Loucy (cell line): ENCODE data around the gene CCDC177.

ENCODE experiments used
- H2AFZ ChIP-seq: fragments of 200-600 bp; sonication (generic); 2 replicates; pipeline ENCODE4 v1.6.0; 2016; ENCODE audit warnings: antibody characterized with exemption, mild to moderate bottlenecking, low read length, moderate library complexity
- H3F3A ChIP-seq: fragments of 200-600 bp; 2 replicates; pipeline ENCODE4 v1.6.0; 2016; ENCODE audit warnings: antibody characterized with exemption, low read depth, mild to moderate bottlenecking
- H3K27me3 ChIP-seq: fragments of 200-600 bp; sonication (generic); 2 replicates; pipeline ENCODE4 v1.6.1; 2014; ENCODE audit warnings: low read length, mild to moderate bottlenecking; ENCODE audit not compliant: insufficient read depth, poor library complexity, severe bottlenecking
- H3K36me3 ChIP-seq: fragments of 200-600 bp; sonication (generic); 2 replicates; pipeline ENCODE4 v1.6.1; 2016; ENCODE audit warnings: low read length; ENCODE audit not compliant: insufficient read depth
- H3K4me1 ChIP-seq: fragments of 200-600 bp; sonication (generic); 2 replicates; pipeline ENCODE4 v1.5.1; 2014; ENCODE audit warnings: low read length, mild to moderate bottlenecking; ENCODE audit not compliant: insufficient read depth, poor library complexity, severe bottlenecking
- H3K4me2 ChIP-seq: fragments of 200-600 bp; sonication (generic); 2 replicates; pipeline ENCODE4 v1.6.0; 2014; ENCODE audit warnings: antibody characterized with exemption, low read length, low read depth, mild to moderate bottlenecking; ENCODE audit not compliant: poor library complexity, severe bottlenecking
- H3K4me3 ChIP-seq: fragments of 200-600 bp; sonication (generic); 2 replicates; pipeline ENCODE4 v1.5.1; 2014; ENCODE audit warnings: low read length, mild to moderate bottlenecking, mixed read lengths; ENCODE audit not compliant: poor library complexity, severe bottlenecking
- H3K79me2 ChIP-seq: fragments of 200-600 bp; sonication (generic); 2 replicates; pipeline ENCODE4 v1.6.1; 2014; ENCODE audit warnings: low read length; ENCODE audit not compliant: insufficient read depth
- H3K9ac ChIP-seq: fragments of 200-600 bp; sonication (generic); 2 replicates; pipeline ENCODE4 v1.6.0; 2014; ENCODE audit warnings: mild to moderate bottlenecking, low read depth, low read length, moderate library complexity; ENCODE audit not compliant: poor library complexity, severe bottlenecking
- H3K9me2 ChIP-seq: fragments of 200-600 bp; sonication (generic); replicated peaks from 2 replicates; pipeline ENCODE4 v1.6.1; 2016; ENCODE audit warnings: low read depth, low read length, mixed read lengths
- H3K9me3 ChIP-seq: fragments of 200-600 bp; sonication (generic); 2 replicates; pipeline ENCODE4 v1.6.1; 2014; ENCODE audit warnings: mild to moderate bottlenecking, antibody characterized with exemption, low read length, low read depth; ENCODE audit not compliant: insufficient read depth
- H4K20me1 ChIP-seq: fragments of 200-600 bp; sonication (generic); 2 replicates; pipeline ENCODE4 v1.6.0; 2014; ENCODE audit warnings: antibody characterized with exemption, low read length, mild to moderate bottlenecking; ENCODE audit not compliant: insufficient read depth, poor library complexity, severe bottlenecking
- EZH2phosphoT487 ChIP-seq: fragments of 200-600 bp; IDR thresholded peaks from 2 replicates; pipeline ENCODE4 v1.6.1; 2018; ENCODE audit warnings: antibody characterized with exemption, mild to moderate bottlenecking, moderate library complexity, borderline replicate concordance
- TF ChIP-seq, protein P1 (sequence below): fragments of 200-600 bp; sonication (generic); conservative IDR thresholded peaks from 2 replicates; pipeline ENCODE4 v1.5.1; 2014; ENCODE audit warnings: mild to moderate bottlenecking, antibody characterized with exemption, low read length

CCDC177 gene

DNA sequence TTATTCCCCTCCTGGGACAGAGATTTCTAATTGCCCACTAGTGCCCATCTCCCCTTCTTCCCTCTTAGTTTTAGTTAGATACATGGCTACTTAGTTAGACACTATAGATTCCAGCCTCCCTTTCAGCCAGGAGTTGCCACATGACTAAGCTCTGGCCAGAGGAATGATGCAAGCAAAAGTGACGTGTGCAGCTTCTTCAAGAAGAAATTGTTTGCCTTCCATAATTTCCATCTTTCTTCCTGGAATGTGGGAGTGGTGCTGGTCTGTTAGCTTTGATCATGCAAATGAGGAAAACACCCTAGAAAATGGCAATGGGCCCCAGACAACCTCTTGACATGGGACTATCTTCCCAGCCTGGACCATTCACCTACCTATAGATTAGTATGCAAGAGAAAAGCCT lies 21.4 kb downstream of the CCDC177 start:
- Histone ChIP-seq H3K9me2 (no peaks in the 10 kb centered on the region), H3K36me3 (no peaks in the 10 kb centered on the region), H3K79me2 (no peaks in the 10 kb centered on the region), H3F3A (no peaks in the 10 kb centered on the region), H4K20me1 (no peaks in the 10 kb centered on the region), H3K4me1 (no peaks in the 10 kb centered on the region), H2AFZ (no peak overlapping the region), H3K9ac (no peak overlapping the region), H3K4me2 (no peak overlapping the region), H3K27me3 (no peaks in the 10 kb centered on the region), H3K4me3 (no peak overlapping the region), H3K9me3 (no peaks in the 10 kb centered on the region)
- TF ChIP-seq, protein P1, sequence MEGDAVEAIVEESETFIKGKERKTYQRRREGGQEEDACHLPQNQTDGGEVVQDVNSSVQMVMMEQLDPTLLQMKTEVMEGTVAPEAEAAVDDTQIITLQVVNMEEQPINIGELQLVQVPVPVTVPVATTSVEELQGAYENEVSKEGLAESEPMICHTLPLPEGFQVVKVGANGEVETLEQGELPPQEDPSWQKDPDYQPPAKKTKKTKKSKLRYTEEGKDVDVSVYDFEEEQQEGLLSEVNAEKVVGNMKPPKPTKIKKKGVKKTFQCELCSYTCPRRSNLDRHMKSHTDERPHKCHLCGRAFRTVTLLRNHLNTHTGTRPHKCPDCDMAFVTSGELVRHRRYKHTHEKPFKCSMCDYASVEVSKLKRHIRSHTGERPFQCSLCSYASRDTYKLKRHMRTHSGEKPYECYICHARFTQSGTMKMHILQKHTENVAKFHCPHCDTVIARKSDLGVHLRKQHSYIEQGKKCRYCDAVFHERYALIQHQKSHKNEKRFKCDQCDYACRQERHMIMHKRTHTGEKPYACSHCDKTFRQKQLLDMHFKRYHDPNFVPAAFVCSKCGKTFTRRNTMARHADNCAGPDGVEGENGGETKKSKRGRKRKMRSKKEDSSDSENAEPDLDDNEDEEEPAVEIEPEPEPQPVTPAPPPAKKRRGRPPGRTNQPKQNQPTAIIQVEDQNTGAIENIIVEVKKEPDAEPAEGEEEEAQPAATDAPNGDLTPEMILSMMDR: no peak
- TF ChIP-seq EZH2phosphoT487: no peak

GRCh38 chr14:69551511-69551910 lies 23.2 kb downstream of the CCDC177 start:
- H4K20me1 ChIP-seq: no peaks in the 10 kb centered on the region
- TF ChIP-seq, protein P1: no peak
- no peak for TF ChIP-seq EZH2phosphoT487
- no peaks in the 10 kb centered on the region for H3K27me3 ChIP-seq
- no peak overlapping the region for H3K4me3 ChIP-seq
- H3K4me2 ChIP-seq: no peak overlapping the region
- H2AFZ ChIP-seq: no peak overlapping the region
- no peaks in the 10 kb centered on the region for H3K36me3 ChIP-seq
- no peaks in the 10 kb centered on the region for H3F3A ChIP-seq
- H3K9ac ChIP-seq: no peak overlapping the region
- H3K4me1 ChIP-seq: no peaks in the 10 kb centered on the region
- H3K79me2 ChIP-seq: no peaks in the 10 kb centered on the region
- no peaks in the 10 kb centered on the region for H3K9me2 ChIP-seq
- no peaks in the 10 kb centered on the region for H3K9me3 ChIP-seq

DNA sequence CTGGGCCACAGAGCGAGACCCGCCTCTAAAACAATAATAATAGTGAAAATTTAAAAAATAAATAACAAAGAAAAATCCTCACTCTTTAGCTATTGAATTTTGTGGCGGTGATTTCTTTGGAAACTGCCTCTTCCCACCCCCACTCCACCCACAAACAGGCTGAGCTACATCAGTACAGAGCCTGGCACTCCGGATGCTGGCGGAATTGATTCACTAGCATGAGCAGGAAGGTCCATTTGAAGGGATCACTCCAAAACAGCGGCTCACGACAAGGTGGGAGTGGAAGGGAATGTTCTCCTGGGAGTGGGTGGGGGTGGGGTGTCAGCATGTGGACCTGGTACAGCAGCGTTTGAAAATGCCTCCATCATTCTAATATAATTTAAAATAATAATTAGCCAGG lies 26.1 kb downstream of the CCDC177 start:
- no peaks in the 10 kb centered on the region for H4K20me1 ChIP-seq
- H3K36me3 ChIP-seq: no peaks in the 10 kb centered on the region
- no peak overlapping the region for H3K4me2 ChIP-seq
- H3K9me3 ChIP-seq: no peaks in the 10 kb centered on the region
- TF ChIP-seq, protein P1: no peak
- H3F3A ChIP-seq: no peaks in the 10 kb centered on the region
- no peak overlapping the region for H3K4me3 ChIP-seq
- no peak overlapping the region for H3K9ac ChIP-seq
- no peaks in the 10 kb centered on the region for H3K4me1 ChIP-seq
- no peaks in the 10 kb centered on the region for H3K27me3 ChIP-seq
- no peaks in the 10 kb centered on the region for H3K79me2 ChIP-seq
- H2AFZ ChIP-seq: no peak overlapping the region
- H3K9me2 ChIP-seq: no peaks in the 10 kb centered on the region
